Measurements from ENCODE around the gene XRCC5.

Gene XRCC5

GRCh38 chr2:216083464-216084281, 25.5 kb upstream of the XRCC5 start:
- in situ Hi-C loops (cut with MboI; ENCODE audit: low sequenced_read_pairs) = no loop called here

- in situ Hi-C loops (cut with MboI; ENCODE audit: low sequenced_read_pairs) = no loop called here
Observed at GRCh38 chr2:216084547-216084946, 24.6 kb upstream of the XRCC5 start.

GRCh38 chr2:216086207-216086893, 22.8 kb upstream of the XRCC5 start:
- in situ Hi-C loops (cut with MboI; ENCODE audit: low sequenced_read_pairs) = no loop called here

- in situ Hi-C loops (cut with MboI; ENCODE audit: low sequenced_read_pairs) = no loop called here
Observed at GRCh38 chr2:216090369-216090786, 18.8 kb upstream of the XRCC5 start.

- in situ Hi-C loops (cut with MboI; ENCODE audit: low sequenced_read_pairs) = no loop called here
Observed at GRCh38 chr2:216092646-216093045, 16.5 kb upstream of the XRCC5 start.

GRCh38 chr2:216094701-216095100, 14.4 kb upstream of the XRCC5 start:
- in situ Hi-C loops (cut with MboI; ENCODE audit: low sequenced_read_pairs) = no loop called here

GRCh38 chr2:216098421-216099334, 10.5 kb upstream of the XRCC5 start:
- in situ Hi-C loops (cut with MboI; ENCODE audit: low sequenced_read_pairs) = no loop called here

- in situ Hi-C loops (cut with MboI; ENCODE audit: low sequenced_read_pairs) = no loop called here
Observed at GRCh38 chr2:216101109-216101508, 8.0 kb upstream of the XRCC5 start.

- in situ Hi-C loops (cut with MboI; ENCODE audit: low sequenced_read_pairs) = no loop called here
Observed at GRCh38 chr2:216103213-216103612, 5.9 kb upstream of the XRCC5 start.

- in situ Hi-C loops (cut with MboI; ENCODE audit: low sequenced_read_pairs) = no loop called here
Observed at GRCh38 chr2:216104691-216105090, 4.5 kb upstream of the XRCC5 start.

- in situ Hi-C loops (cut with MboI; ENCODE audit: low sequenced_read_pairs) = no loop called here
Observed at GRCh38 chr2:216107320-216107719, 1.8 kb upstream of the XRCC5 start.

- in situ Hi-C loops (cut with MboI; ENCODE audit: low sequenced_read_pairs) = no loop called here
Observed at GRCh38 chr2:216107760-216108159, 1.4 kb upstream of the XRCC5 start.

- in situ Hi-C loops (cut with MboI; ENCODE audit: low sequenced_read_pairs) = no loop called here
Observed at GRCh38 chr2:216108310-216108966, 710 bp upstream of the XRCC5 start.

GRCh38 chr2:216109962-216110614, 940 bp downstream of the XRCC5 start:
- in situ Hi-C loops (cut with MboI; ENCODE audit: low sequenced_read_pairs) = no loop called here

GRCh38 chr2:216110620-216111019, 1.5 kb downstream of the XRCC5 start:
- in situ Hi-C loops (cut with MboI; ENCODE audit: low sequenced_read_pairs) = no loop called here

- in situ Hi-C loops (cut with MboI; ENCODE audit: low sequenced_read_pairs) = no loop called here
Observed at GRCh38 chr2:216111122-216111521, 2.0 kb downstream of the XRCC5 start.

GRCh38 chr2:216112926-216113325, 3.8 kb downstream of the XRCC5 start:
- in situ Hi-C loops (cut with MboI; ENCODE audit: low sequenced_read_pairs) = no loop called here

GRCh38 chr2:216113572-216113971, 4.4 kb downstream of the XRCC5 start:
- in situ Hi-C loops (cut with MboI; ENCODE audit: low sequenced_read_pairs) = no loop called here

GRCh38 chr2:216114382-216114713, 5.2 kb downstream of the XRCC5 start:
- in situ Hi-C loops (cut with MboI; ENCODE audit: low sequenced_read_pairs) = no loop called here

Data from hTERT RPE-1 (cell line).